Measurements from ENCODE around the gene FRMD8.

FRMD8 gene

GRCh38 chr11:65425971-65426838 lies 39.8 kb downstream of the FRMD8 start:
- DNase-seq = peak; percentile 55

GRCh38 chr11:65426839-65427690 lies 40.6 kb downstream of the FRMD8 start:
- peak; percentile 82 for DNase-seq

GRCh38 chr11:65427691-65428577 lies 41.5 kb downstream of the FRMD8 start:
- DNase-seq = peak; percentile 68

- peak; percentile 61 for DNase-seq
These were observed 42.2 kb downstream of the FRMD8 start for GRCh38 chr11:65428578-65429067.

DNA sequence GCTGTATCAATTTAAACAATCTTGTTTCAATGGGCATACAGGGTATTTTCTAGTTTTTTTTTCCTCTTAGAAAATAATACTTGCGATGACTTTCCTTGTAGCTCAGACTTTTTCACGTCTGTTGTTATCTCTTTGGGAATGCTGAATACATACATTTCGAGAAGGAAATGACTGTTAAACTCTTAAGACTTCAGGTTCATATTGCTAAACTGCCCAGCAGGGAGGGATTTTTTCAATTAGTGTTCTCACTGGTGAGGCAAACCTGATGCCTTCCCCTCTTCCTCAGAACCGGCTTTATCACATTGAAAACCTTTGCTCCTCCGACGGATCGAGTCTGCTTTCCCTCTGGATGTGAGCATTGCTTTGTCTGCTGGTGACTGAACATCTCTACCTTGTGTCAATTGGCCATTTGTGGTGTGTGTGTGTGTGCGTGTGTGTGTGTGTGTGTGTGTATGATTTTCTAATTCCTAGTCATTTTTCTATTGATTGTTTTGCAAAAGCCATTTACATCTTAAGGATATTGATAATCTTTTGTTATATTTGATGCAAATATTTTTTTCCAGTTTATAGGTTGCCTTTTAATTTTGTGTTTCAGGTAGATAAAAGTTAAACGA lies 42.7 kb downstream of the FRMD8 start:
- DNase-seq = peak; percentile 63

GRCh38 chr11:65429724-65430405 lies 43.4 kb downstream of the FRMD8 start:
- peak; percentile 71 for DNase-seq

DNA sequence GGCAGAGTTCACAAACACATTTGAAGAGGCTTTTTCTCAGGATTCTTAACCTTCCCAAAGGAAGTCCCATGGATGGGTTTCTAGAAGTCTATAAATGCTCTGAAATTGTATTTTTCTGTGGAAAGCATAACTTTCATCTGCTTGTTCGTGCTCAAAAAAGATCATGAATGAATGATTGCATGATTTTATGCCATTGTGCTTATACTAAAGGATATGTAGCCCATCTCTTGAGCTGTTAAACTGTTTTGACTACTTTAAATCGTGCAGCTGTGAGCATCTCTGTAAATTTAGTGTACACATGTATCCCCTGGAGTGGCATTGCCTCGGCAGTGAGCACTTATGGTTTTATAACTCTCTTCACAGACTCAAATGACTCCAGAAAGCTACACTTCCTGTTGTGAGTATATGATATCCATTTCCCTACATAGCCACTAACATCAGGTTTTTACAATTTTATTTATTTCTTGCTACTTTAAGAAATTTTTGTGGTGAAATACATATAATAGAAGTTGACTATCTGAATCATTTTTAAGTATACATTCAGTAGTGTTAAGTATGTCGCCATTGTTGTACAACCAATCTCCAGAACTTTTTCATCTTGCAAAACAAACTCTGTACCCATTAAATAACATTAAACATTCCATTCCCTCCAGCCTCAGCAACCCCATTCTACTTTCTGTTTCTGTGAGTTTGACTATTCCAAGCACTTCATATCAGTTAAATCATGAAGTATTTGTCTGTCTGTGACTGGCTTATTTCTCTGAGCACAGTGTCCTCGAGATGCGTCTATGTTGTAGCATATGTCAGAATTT lies 44.2 kb downstream of the FRMD8 start:
- peak; percentile 48 for DNase-seq

DNA sequence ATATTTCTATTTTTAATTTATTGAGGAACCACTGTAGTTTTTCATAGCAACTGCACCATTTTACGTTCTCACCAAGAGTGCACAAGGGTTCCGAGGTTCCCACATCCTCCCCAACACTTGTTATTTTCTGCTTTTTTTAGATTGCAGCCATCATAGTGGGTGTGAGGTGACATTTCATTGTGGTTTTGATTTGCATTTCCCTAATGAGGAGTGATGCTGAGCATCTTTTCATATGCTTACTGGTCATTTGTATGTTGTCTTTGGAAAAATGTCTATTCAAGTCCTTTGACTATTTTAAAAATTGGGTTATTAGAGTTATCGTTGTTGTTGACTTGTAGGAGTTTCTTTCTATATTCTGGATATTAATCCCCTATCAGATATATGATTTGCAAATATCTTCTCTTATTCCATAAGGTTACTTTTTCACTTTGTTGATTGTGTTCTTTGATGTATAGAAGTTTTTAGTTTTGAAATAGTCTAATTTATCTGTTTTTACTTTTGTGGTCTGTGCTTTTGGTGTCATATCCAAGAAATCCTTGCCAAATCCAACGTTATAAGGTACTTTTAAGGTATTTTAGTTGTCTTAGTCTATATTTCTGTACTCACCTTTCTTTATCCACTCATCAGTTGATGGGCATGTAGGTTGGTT lies 45.1 kb downstream of the FRMD8 start:
- peak; percentile 46 for DNase-seq

- DNase-seq = no peak
These were observed 45.7 kb downstream of the FRMD8 start for GRCh38 chr11:65432100-65432650.

DNA sequence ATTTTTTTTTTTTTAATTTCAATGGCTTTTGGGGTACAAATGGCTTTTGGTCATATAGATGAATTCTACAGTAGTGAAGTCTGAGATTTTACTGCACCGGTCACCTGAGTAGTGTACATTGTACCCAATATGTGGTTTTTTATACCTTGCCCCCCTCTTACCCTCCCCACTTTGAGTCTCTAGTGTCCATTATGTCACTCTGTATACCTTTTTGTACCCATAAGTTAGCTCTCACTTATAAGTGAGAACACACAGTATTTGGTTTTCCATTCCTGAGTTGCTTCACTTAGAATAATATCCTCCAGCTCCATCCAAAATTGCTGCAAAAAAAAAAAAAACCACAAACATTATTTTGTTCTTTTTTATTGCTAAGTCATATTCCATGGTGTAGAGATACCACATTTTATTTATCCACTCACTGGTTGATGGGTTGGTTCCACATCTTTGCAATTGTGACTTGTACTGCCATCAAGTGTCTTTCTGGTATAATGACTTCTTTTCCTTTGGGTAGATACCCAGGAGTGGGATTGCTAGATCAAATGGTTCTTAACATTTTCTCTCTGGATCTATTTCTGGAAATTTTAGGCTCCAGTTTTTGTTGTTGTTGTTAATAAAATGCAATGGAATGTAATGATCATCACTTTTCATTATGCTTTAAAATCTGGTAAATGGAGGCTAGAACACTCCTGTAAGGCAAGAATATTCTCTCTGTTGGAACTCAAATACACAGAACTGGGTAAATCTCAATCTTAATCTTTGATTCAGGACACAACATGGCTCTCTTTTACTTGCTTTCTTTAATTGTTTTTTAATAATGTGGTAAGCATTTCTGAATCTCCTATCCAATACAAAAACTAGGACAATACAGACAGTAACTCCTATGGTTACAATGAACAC lies 46.5 kb downstream of the FRMD8 start:
- no peak for DNase-seq

GRCh38 chr11:65433657-65434056 lies 47.2 kb downstream of the FRMD8 start:
- DNase-seq = no peak

DNA sequence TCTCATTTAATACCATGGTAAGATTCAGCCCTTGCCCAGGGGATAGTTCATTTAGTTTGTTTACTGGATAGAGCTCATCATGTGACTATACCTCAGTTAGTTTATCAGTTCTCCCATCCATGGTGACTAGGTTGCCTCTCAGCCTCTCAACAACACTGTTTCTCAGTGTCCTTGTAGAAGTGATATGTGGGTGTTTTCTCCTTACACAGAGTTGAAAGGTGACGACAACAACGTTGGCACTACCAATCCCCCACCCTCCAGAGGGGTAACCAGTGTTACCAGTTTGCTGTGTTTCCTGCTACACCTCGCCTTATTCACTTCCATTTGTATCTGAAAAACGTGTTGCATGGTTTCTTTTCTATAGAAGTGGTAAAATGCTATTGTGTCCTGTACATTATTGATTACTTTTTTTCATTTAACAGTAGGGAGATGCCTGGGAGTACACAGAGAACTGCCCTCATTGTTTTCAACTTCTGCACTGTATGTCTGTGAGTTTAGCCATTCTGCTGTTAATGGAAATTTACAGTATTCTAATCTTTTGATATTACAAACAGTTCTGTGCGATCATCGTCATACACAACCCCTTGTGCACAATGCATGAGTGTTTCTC lies 47.7 kb downstream of the FRMD8 start:
- peak; percentile 39 for DNase-seq

DNA sequence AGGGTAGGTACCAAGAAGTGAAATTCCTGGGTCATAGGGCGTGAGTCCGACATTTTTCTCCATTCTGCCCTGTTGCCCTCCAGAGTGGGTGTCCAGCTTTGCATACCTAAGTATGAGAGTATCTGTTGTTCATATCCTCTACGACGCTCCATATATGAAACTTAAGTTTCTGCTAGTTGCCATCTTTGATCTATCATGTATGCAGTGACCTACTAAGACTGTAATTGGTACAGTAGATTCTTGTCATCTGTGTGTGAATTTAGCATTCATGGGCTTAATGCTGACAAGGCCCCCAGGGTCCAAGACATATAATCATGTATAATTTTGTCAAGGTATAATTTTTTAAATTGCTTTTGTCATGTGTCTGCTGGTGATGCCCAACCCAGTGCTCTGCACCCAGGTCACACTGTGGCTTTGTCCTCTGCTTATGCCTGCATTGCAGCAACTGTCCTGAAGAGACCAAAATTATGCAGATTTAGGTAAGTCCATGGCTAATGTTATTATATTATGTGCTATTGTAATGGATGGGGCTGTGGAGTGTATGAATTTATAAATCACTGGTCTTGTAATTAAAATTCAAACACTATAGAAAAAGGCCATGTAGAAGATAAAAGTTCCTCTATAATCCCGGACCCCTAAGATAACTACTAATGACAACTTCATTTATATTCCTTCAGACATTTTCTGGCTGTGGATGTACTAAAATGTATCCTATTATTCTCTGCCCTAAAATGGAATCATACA lies 48.4 kb downstream of the FRMD8 start:
- peak; percentile 34 for DNase-seq

- peak; percentile 46 for DNase-seq
These were observed 49.0 kb downstream of the FRMD8 start for GRCh38 chr11:65435411-65435931.

DNA sequence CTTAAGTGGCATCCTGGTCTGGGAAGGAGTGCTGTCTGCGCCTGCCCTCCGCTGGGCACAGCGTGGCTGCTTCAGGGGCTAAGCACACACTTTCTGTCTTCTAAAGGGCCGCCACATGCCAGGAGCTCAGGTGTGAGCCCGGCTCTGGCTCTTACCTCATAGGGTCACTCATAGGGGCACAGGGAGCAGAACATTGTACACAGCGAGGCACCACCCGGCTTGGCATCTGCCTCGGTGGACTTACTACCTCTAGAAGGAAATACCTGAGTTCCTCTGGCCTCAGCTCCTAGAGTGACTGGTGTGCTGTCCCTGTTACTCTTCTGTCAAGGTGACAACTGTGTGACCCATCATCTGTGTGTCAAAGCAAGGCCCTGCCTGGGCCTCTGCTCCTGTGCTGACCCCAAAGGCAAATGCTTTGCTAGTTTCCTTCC lies 49.6 kb downstream of the FRMD8 start:
- DNase-seq = peak; percentile 51

GRCh38 chr11:65436412-65437032 lies 50.1 kb downstream of the FRMD8 start:
- DNase-seq = peak; percentile 50
